Endothelial cell of umbilical vein (primary cell): ENCODE data around the gene MBD5. TPM values are rescaled to one million over a fixed set of nuclear protein-coding genes. Genes with fewer than 3 reads are reported as not detected.

Source experiments
- BruUV-seq: library from RNA; stranded (reverse); fragments of 400-500 nt; replicated peaks from 2 replicates; lab custom pipeline; 2021; lab: Mats Ljungman, UMichigan
- CTCF ChIA-PET: fragments of 300-600, 350-600 bp; sonication (Branson Sonifier 250); formaldehyde crosslinking; loops from one replicate; lab custom pipeline; 2021; ENCODE audit warnings: antibody characterized with exemption, inconsistent platforms; lab: Charles Lee
- POLR2A ChIA-PET: fragments of 300-600, 350-600 bp; sonication (Branson Sonifier 250); formaldehyde crosslinking; loops from one replicate; lab custom pipeline; 2021; ENCODE audit warnings: antibody characterized with exemption, inconsistent platforms; lab: Charles Lee
- DNase-seq: peaks from one replicate; pipeline ENCODE4 v3.0.0-alpha.2; 2011; ENCODE audit warnings: low read depth, low spot score
- FAIRE-seq: peaks from 2 replicates; lab custom pipeline; 2011; peaks lifted over from hg19 to GRCh38; lab: Jason Lieb, UNC
- H2AFZ ChIP-seq: 2 replicates; pipeline ENCODE4 v1.6.0; 2012; ENCODE audit warnings: low read depth, low read length, control low read depth, inconsistent platforms
- H3K27ac ChIP-seq: 2 replicates; pipeline ENCODE4 v1.5.1; 2011; ENCODE audit warnings: low read depth, mild to moderate bottlenecking, control low read depth, low read length, moderate library complexity; ENCODE audit not compliant: insufficient read depth
- H3K27me3 ChIP-seq, 2 experiments: 2 replicates each; pipeline versions ENCODE4 v1.6.0 to v1.6.1; 2011; ENCODE audit warnings: low read length in 2 of 2, mixed read lengths in 1 of 2; ENCODE audit not compliant: control insufficient read depth in 2 of 2, insufficient read depth in 2 of 2
- H3K36me3 ChIP-seq, 2 experiments: 2 replicates in 1 of 2; 3 replicates in 1 of 2; pipeline ENCODE4 v1.5.1; 2011; ENCODE audit warnings: low read length in 2 of 2, mild to moderate bottlenecking in 1 of 2, moderate library complexity in 1 of 2; ENCODE audit not compliant: control insufficient read depth in 2 of 2, insufficient read depth in 2 of 2; ENCODE audit errors: extremely low read depth in 1 of 2
- H3K4me1 ChIP-seq: 3 replicates; pipeline ENCODE4 v1.5.1; 2011; ENCODE audit warnings: mild to moderate bottlenecking, low read length; ENCODE audit not compliant: control insufficient read depth, insufficient read depth; ENCODE audit errors: extremely low read depth
- H3K4me2 ChIP-seq: 2 replicates; pipeline ENCODE4 v1.6.1; 2011; ENCODE audit warnings: low read length, control low read depth, mixed read lengths; ENCODE audit not compliant: insufficient read depth
- H3K4me3 ChIP-seq, 3 experiments: fragments of 200-600 bp in 1 of 3; sonication (generic), shearing (Covaris generic) in 1 of 3; replicated peaks in 1 of 3; 2 replicates each; pipeline ENCODE4 v1.5.1; 2011 to 2016; ENCODE audit warnings: control low read depth in 3 of 3, low read length in 3 of 3, mild to moderate bottlenecking in 2 of 3, inconsistent platforms in 1 of 3, low read depth in 1 of 3, moderate library complexity in 1 of 3; ENCODE audit not compliant: insufficient read depth in 1 of 3
- H3K79me2 ChIP-seq: 2 replicates; pipeline ENCODE4 v1.6.0; 2012; ENCODE audit warnings: low read length, inconsistent platforms; ENCODE audit not compliant: control insufficient read depth, insufficient read depth
- H3K9ac ChIP-seq: replicated peaks from 2 replicates; pipeline ENCODE3; 2011; ENCODE audit warnings: low read length, control low read depth; ENCODE audit not compliant: insufficient read depth; ENCODE audit errors: extremely low read depth
- H3K9me1 ChIP-seq: replicated peaks from 3 replicates; pipeline ENCODE4 v1.6.0; 2011; ENCODE audit warnings: mild to moderate bottlenecking, low read length; ENCODE audit not compliant: control insufficient read depth, insufficient read depth; ENCODE audit errors: extremely low read depth
- H3K9me3 ChIP-seq: replicated peaks from 2 replicates; pipeline ENCODE4 v1.5.1; 2012; ENCODE audit warnings: low read length, inconsistent platforms; ENCODE audit not compliant: control insufficient read depth, insufficient read depth
- H4K20me1 ChIP-seq: replicated peaks from 2 replicates; pipeline ENCODE3; 2011; ENCODE audit warnings: mild to moderate bottlenecking, low read length; ENCODE audit not compliant: control insufficient read depth, insufficient read depth; ENCODE audit errors: extremely low read depth
- CTCF ChIP-seq, 2 donors: IDR thresholded peaks; 1 replicate in 1 of 2; 2 replicates in 1 of 2; pipeline ENCODE4 v1.5.1; 2011; ENCODE audit warnings: low read length in 2 of 2, mild to moderate bottlenecking in 2 of 2, moderate library complexity in 2 of 2, control low read depth in 1 of 2, inconsistent platforms in 1 of 2, low read depth in 1 of 2; ENCODE audit not compliant: insufficient read depth in 1 of 2; ENCODE audit errors: extremely low read depth in 1 of 2
- EZH2 ChIP-seq: IDR thresholded peaks from 2 replicates; pipeline ENCODE4 v1.6.1; 2012; ENCODE audit warnings: borderline replicate concordance, low read depth, mild to moderate bottlenecking, moderate library complexity, low read length, inconsistent platforms; ENCODE audit not compliant: severe bottlenecking
- FOS ChIP-seq: IDR thresholded peaks from 2 replicates; pipeline ENCODE4 v1.6.1; 2011; ENCODE audit warnings: mild to moderate bottlenecking, low read length, moderate library complexity, borderline replicate concordance; ENCODE audit not compliant: insufficient read depth
- GATA2 ChIP-seq: IDR thresholded peaks from 2 replicates; pipeline ENCODE4 v1.7.0; 2011; ENCODE audit warnings: low read depth, mild to moderate bottlenecking, moderate library complexity, mixed read lengths, low read length; ENCODE audit not compliant: insufficient read length, insufficient read depth
- MAX ChIP-seq: IDR thresholded peaks from 2 replicates; pipeline ENCODE4 v1.6.1; 2011; ENCODE audit not compliant: insufficient read depth, insufficient read length
- MYC ChIP-seq: IDR thresholded peaks from one replicate; pipeline ENCODE4 v1.6.1; 2011; ENCODE audit warnings: mild to moderate bottlenecking, low read depth, low read length
- POLR2A ChIP-seq: IDR thresholded peaks from 2 replicates; pipeline ENCODE4 v1.6.1; 2012; ENCODE audit warnings: low read depth, mild to moderate bottlenecking, control low read depth, low read length
- dilution Hi-C: fragments of 300-500 bp; cut with MboI; formaldehyde crosslinking; loops from one replicate; pipeline ENCODE4 v1.15.0; 2019; ENCODE audit warnings: low sequenced_read_pairs; ENCODE audit not compliant: extremely low pct_ligation_motif_present
- intact Hi-C: fragments of 100-400 bp; cut with micrococcal nuclease; formaldehyde crosslinking; loops from one replicate; pipeline ENCODE4 v1.10.0; 2022
- polyA plus RNA-seq, 4 experiments: library from polyadenylated mRNA; depleted of rRNA in 3 of 4; stranded (reverse) in 3 of 4; unstranded in 1 of 4; fragments of >200 nt; gene quantifications; 2 replicates each; pipeline versions ENCODE4 v1.2.1 to v1.2.3, GENCODE V29; 2011 to 2012; ENCODE audit warnings: missing spikeins in 1 of 4
- total RNA-seq: library from RNA; stranded (reverse); gene quantifications from 2 replicates; pipeline ENCODE4 v1.2.3, GENCODE V29; 2021

MBD5 gene
- total and polyA plus RNA-seq, 2 donors (not counting 3 experiments of a cell fraction or from before 2014, with no cell fraction given) = 11.3 to 37.0 TPM

GRCh38 chr2:148534416-148535204 lies 513.7 kb downstream of the MBD5 start:
- no peaks in the 10 kb centered on the region for H3K4me1 ChIP-seq
- H3K9me1 ChIP-seq = no peaks in the 10 kb centered on the region
- H3K79me2 ChIP-seq = no peaks in the 10 kb centered on the region
- no TSS peak for BruUV-seq
- H3K4me2 ChIP-seq = no peak overlapping the region
- CTCF ChIA-PET = no interaction called here
- no peaks in the 10 kb centered on the region for H3K9me3 ChIP-seq
- TF ChIP-seq FOS = no peak
- TF ChIP-seq POLR2A = no peak
- H4K20me1 ChIP-seq = no peaks in the 10 kb centered on the region
- POLR2A ChIA-PET = no interaction called here
- no peak overlapping the region for H3K9ac ChIP-seq
- no peak overlapping the region for H3K27ac ChIP-seq
- dilution Hi-C loops = no loop called here
- FAIRE-seq = no peak
- DNase-seq = no peak
- no peaks in the 10 kb centered on the region for H3K36me3 ChIP-seq
- intact Hi-C loops = no loop called here
- peaks cover 0 to 5% of the 10 kb centered on the region in 2 experiments for H3K27me3 ChIP-seq
- H3K4me3 ChIP-seq = no peak overlapping the region
- H2AFZ ChIP-seq = no peak overlapping the region

- Histone ChIP-seq H3K9ac (no peak overlapping the region), H3K4me2 (no peak overlapping the region), H3K9me1 (no peaks in the 10 kb centered on the region), H3K79me2 (no peaks in the 10 kb centered on the region), H3K27me3 (peaks cover 0 to 2% of the 10 kb centered on the region in 2 experiments), H3K36me3 (no peaks in the 10 kb centered on the region), H3K4me3 (no peak overlapping the region), H2AFZ (no peak overlapping the region), H4K20me1 (no peaks in the 10 kb centered on the region), H3K9me3 (no peaks in the 10 kb centered on the region), H3K27ac (no peak overlapping the region), H3K4me1 (no peaks in the 10 kb centered on the region)
- dilution Hi-C loops (no loop called here), intact Hi-C loops (no loop called here)
- DNase-seq (no peak), FAIRE-seq (no peak)
- no TSS peak for BruUV-seq
- TF ChIP-seq MAX (no peak), GATA2 (no peak), CTCF (IDR thresholded peaks at IDR 0.05; ENCODE audit: extremely low read depth in 1 of 2, insufficient read depth in 1 of 2, low read depth in 1 of 2, low read length in 2 of 2) (no peak), EZH2 (no peak), POLR2A (no peak), FOS (no peak), MYC (no peak)
- CTCF ChIA-PET = interaction anchor here (0.8 to 3.0 kb wide), 3 partner anchors 13 to 29 kb away, joined by 3 to 10 read pairs (median 6); no protein-coding TSS in a partner anchor
- POLR2A ChIA-PET = no interaction called here
Observed at GRCh38 chr2:148538375-148538774, 517.5 kb downstream of the MBD5 start.
